Left ventricle myocardium inferior (tissue), 1 donor: ENCODE data around the gene ACSM3. TPM values are rescaled to one million over a fixed set of nuclear protein-coding genes. Genes with fewer than 3 reads are reported as not detected.

ENCODE experiments used
- DNase-seq: peaks from one replicate; pipeline ENCODE4 v3.0.0-alpha.2; 2020
- H3K27ac ChIP-seq: fragments of 200-600 bp; replicated peaks from 2 replicates; pipeline ENCODE4 v1.8.0; 2021
- H3K27me3 ChIP-seq: fragments of 200-600 bp; 2 replicates; pipeline ENCODE4 v1.8.0; 2021; ENCODE audit warnings: low read depth
- H3K36me3 ChIP-seq: fragments of 200-600 bp; 2 replicates; pipeline ENCODE4 v1.8.0; 2021
- H3K4me1 ChIP-seq: fragments of 200-600 bp; 2 replicates; pipeline ENCODE4 v1.8.0; 2021
- H3K4me3 ChIP-seq: fragments of 200-600 bp; 2 replicates; pipeline ENCODE4 v1.8.0; 2021; ENCODE audit warnings: mild to moderate bottlenecking, moderate library complexity
- H3K9me3 ChIP-seq: fragments of 200-600 bp; replicated peaks from 2 replicates; pipeline ENCODE4 v1.8.0; 2021
- CTCF ChIP-seq: fragments of 200-600 bp; IDR thresholded peaks from 2 replicates; pipeline ENCODE4 v1.8.0; 2021; ENCODE audit warnings: antibody characterized with exemption, mild to moderate bottlenecking, borderline replicate concordance
- intact Hi-C: fragments of 100-400 bp; cut with micrococcal nuclease; formaldehyde crosslinking; loops from one replicate; pipeline ENCODE4 v1.11.0; 2022
- total RNA-seq: library from RNA; stranded (reverse); fragmentation: NEBNext Ultra II Directional; extraction: Animal tissue kit (Norgen Biotek cat#: 25700); gene quantifications from one replicate; pipeline ENCODE4 v1.2.1, GENCODE V29; 2021
- donor health status: DM: no; HTN: yes; CAD: no; lungs with severe emphysema.

ACSM3 gene
- total RNA-seq, 1 donor from 2014 or later, result 10.0 TPM

GRCh38 chr16:20734056-20734455, 29.8 kb upstream of the ACSM3 start:
- no peak for TF ChIP-seq CTCF
- Histone ChIP-seq H3K27me3 (no peaks in the 10 kb centered on the region), H3K36me3 (peaks cover 50% of the 10 kb centered on the region), H3K27ac (no peak overlapping the region), H3K9me3 (no peaks in the 10 kb centered on the region), H3K4me3 (no peak overlapping the region), H3K4me1 (peaks cover 19% of the 10 kb centered on the region)
- DNase-seq, result no peak
- intact Hi-C loops, result no loop called here

- Histone ChIP-seq H3K27me3 (no peaks in the 10 kb centered on the region), H3K36me3 (peaks cover 50% of the 10 kb centered on the region), H3K4me1 (peaks cover 26% of the 10 kb centered on the region), H3K9me3 (no peaks in the 10 kb centered on the region), H3K27ac (no peak overlapping the region), H3K4me3 (no peak overlapping the region)
- TF ChIP-seq CTCF, result no peak
- no peak for DNase-seq
- intact Hi-C loops, result no loop called here
Measured at GRCh38 chr16:20734782-20735181, 29.0 kb upstream of the ACSM3 start.

GRCh38 chr16:20735490-20735889, 28.3 kb upstream of the ACSM3 start:
- intact Hi-C loops, result no loop called here
- no peaks in the 10 kb centered on the region for H3K27me3 ChIP-seq
- no peak for DNase-seq
- H3K9me3 ChIP-seq, result no peaks in the 10 kb centered on the region
- H3K4me1 ChIP-seq, result peaks cover 33% of the 10 kb centered on the region
- H3K27ac ChIP-seq, result no peak overlapping the region
- TF ChIP-seq CTCF, result no peak
- no peak overlapping the region for H3K4me3 ChIP-seq
- peaks cover 50% of the 10 kb centered on the region for H3K36me3 ChIP-seq

- no peaks in the 10 kb centered on the region for H3K9me3 ChIP-seq
- TF ChIP-seq CTCF, result peak; percentile 44
- intact Hi-C loops, result no loop called here
- peak overlapping the region; percentile 97 for H3K27ac ChIP-seq
- peaks cover 38% of the 10 kb centered on the region for H3K36me3 ChIP-seq
- H3K4me3 ChIP-seq, result peak overlapping the region; percentile 90
- H3K4me1 ChIP-seq, result peaks cover 35% of the 10 kb centered on the region
- DNase-seq, result no peak
- H3K27me3 ChIP-seq, result no peaks in the 10 kb centered on the region
Measured at GRCh38 chr16:20740007-20740883, 23.6 kb upstream of the ACSM3 start.

GRCh38 chr16:20740901-20741521, 22.8 kb upstream of the ACSM3 start:
- Histone ChIP-seq H3K27me3 (no peaks in the 10 kb centered on the region), H3K9me3 (no peaks in the 10 kb centered on the region), H3K4me1 (peaks cover 35% of the 10 kb centered on the region), H3K36me3 (peaks cover 30% of the 10 kb centered on the region), H3K4me3 (peak overlapping the region; percentile 90), H3K27ac (peak overlapping the region; percentile 97)
- DNase-seq, result peak; percentile 91
- TF ChIP-seq CTCF, result no peak
- intact Hi-C loops, result no loop called here
